ENCODE results near the gene CLRN1. TPM values are rescaled to one million over a fixed set of nuclear protein-coding genes. Genes with fewer than 3 reads are reported as not detected.

Gene CLRN1
- total RNA-seq, 3 donors from 2014 or later (not counting 1 experiment from before 2014, with no cell fraction given) = not detected

DNA sequence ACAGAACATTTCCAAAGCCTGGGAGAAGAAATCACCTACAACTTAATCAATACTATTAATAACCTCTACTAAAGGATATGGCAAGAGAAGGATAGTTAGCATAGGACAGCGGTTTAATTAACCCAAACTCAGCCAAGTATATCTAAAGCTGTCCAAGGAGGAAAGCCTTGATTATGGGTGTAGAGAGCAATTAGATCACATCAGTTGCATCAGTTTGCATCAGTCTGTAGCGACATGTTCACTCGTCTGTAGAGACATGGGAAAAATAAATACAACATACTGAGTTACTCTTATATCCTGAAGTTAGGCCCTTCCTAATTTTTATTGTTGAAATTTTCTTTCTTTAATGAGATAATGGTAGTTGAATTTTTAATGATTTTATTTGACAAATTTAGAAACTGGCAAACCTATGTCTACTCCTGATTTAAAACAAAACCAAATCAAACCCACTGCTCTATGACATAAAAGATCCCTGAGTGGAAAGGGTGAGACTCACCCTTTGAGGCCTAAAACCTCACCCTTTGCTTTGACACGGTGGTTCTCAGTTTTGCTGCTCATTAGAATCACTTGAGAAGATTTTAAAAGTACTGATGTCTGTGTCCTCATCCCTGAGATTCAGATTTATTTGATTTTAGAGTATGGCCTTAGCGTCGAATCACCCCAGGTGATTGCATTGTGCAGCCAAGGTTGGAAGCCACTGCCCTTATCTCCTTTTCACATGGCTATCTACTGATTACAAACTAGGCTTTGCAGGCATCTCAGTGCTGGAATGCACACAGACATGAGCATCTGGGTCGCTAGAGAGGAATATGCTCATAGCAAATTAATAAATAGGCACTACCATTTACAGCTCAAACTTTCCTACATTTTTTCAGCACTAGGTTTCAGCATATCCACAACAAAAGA is 2.8 kb upstream of the CLRN1 start:
- TF ChIP-seq, protein P1, sequence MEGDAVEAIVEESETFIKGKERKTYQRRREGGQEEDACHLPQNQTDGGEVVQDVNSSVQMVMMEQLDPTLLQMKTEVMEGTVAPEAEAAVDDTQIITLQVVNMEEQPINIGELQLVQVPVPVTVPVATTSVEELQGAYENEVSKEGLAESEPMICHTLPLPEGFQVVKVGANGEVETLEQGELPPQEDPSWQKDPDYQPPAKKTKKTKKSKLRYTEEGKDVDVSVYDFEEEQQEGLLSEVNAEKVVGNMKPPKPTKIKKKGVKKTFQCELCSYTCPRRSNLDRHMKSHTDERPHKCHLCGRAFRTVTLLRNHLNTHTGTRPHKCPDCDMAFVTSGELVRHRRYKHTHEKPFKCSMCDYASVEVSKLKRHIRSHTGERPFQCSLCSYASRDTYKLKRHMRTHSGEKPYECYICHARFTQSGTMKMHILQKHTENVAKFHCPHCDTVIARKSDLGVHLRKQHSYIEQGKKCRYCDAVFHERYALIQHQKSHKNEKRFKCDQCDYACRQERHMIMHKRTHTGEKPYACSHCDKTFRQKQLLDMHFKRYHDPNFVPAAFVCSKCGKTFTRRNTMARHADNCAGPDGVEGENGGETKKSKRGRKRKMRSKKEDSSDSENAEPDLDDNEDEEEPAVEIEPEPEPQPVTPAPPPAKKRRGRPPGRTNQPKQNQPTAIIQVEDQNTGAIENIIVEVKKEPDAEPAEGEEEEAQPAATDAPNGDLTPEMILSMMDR (IDR thresholded peaks at IDR 0.05) = no peak
- intact Hi-C loops (cut with micrococcal nuclease) = no loop called here
- no peak overlapping the region for H3K27ac Mint-ChIP-seq
- DNase-seq (no peak), ATAC-seq (no peak)
- H3K27ac ChIP-seq (ENCODE audit: low read length) = no peak overlapping the region
- no peaks in the 10 kb centered on the region for H3K36me3 Mint-ChIP-seq
- no peaks in the 10 kb centered on the region for H3K9me3 Mint-ChIP-seq
- H3K27me3 ChIP-seq (ENCODE audit: control insufficient read depth, insufficient read depth, low read length) = no peaks in the 10 kb centered on the region
- no peak overlapping the region for H3K4me3 Mint-ChIP-seq
- peaks cover 3 to 14% of the 10 kb centered on the region in 2 donors for H3K27me3 Mint-ChIP-seq (ENCODE audit: low read depth in 2 of 2)
- 82% methylated on average over 4 of the region's 7 CpGs for WGBS (ENCODE audit: insufficient coverage)
- H3K4me3 ChIP-seq (ENCODE audit: low read length) = no peak overlapping the region
- no peaks in the 10 kb centered on the region for H3K36me3 ChIP-seq (ENCODE audit: control insufficient read depth, insufficient read depth, low read length)
- H3K9me3 ChIP-seq (ENCODE audit: control insufficient read depth, insufficient read depth, low read length) = no peaks in the 10 kb centered on the region
- H3K4me1 ChIP-seq (ENCODE audit: control insufficient read depth, insufficient read depth, low read length) = no peaks in the 10 kb centered on the region
- H3K4me1 Mint-ChIP-seq = no peaks in the 10 kb centered on the region

DNA sequence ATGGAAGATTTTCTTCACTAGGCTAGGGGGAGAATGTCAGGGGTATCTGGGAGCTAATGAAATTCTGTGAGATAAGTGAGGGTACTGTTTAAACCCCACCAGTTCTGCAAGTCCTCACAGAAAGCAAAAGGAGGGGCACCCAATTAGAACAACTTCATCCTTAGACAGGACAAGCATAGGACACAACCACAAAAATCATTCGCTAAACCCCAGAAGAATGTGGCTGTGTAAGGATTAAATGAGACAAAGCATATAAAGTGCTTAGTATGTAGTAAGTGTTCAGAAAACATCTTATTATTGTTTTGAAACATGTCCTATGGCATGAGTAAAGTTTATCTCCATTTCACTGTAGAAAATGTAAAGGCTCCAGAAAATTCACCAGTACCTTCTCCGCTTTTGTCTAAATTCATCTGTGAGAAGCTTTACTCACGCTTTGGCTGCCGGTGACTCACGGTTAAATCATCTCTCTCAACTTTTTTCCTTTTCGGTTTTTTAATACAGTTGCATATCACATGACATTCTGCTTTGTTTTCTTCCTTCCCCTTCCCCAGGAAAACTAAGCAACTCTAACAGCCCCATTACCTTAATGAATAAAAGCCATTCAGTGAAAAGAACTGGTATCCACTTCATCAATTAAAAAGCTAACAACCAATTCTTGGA is 1.7 kb downstream of the CLRN1 start:
- Mint-ChIP-seq H3K36me3 (no peaks in the 10 kb centered on the region), H3K4me1 (no peaks in the 10 kb centered on the region), H3K27ac (no peak overlapping the region), H3K27me3 (ENCODE audit: low read depth in 2 of 2) (no peaks in the 10 kb centered on the region), H3K4me3 (no peak overlapping the region), H3K9me3 (no peaks in the 10 kb centered on the region)
- Histone ChIP-seq H3K4me1 (ENCODE audit: control insufficient read depth, insufficient read depth, low read length) (no peaks in the 10 kb centered on the region), H3K27ac (ENCODE audit: low read length) (no peak overlapping the region), H3K9me3 (ENCODE audit: control insufficient read depth, insufficient read depth, low read length) (no peaks in the 10 kb centered on the region), H3K4me3 (ENCODE audit: low read length) (no peak overlapping the region), H3K27me3 (ENCODE audit: control insufficient read depth, insufficient read depth, low read length) (no peaks in the 10 kb centered on the region), H3K36me3 (ENCODE audit: control insufficient read depth, insufficient read depth, low read length) (no peaks in the 10 kb centered on the region)
- ATAC-seq = no peak
- intact Hi-C loops (cut with micrococcal nuclease) = no loop called here
- TF ChIP-seq, protein P1 (IDR thresholded peaks at IDR 0.05) = no peak
- WGBS (ENCODE audit: insufficient coverage) = 78% methylated on average over 5 of the region's 6 CpGs
- DNase-seq = no peak

DNA sequence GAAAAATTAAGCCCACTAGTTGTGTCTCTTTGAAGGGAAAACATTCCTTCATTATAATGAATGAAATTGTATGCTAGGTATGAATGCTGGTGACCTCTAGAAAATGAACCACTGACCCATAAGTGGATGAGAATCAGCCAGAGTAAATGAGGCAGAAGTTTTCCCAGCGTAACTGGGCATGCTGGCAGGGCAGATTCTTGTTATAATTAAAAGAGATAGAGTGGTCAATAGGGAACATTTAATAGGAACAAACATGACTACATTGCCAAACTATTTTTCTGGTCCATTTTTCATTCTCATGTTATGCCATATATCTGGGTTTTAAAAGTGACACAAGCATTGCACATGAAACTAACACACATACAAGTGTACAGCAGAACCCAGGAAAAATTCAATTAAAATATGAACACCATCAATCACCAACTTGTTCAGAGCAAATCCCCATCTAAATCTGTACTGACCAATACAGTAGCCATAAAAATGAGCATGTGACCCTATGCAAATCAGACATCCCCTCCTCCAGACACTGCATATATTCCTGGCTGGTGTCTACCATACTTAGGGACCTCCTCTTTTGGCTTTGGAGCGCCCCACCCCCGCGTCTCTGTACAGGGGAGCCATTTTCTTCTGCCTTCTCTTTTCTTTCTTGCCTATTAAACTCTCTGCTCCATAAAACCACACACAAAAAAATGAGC is 4.0 kb downstream of the CLRN1 start:
- H3K27me3 Mint-ChIP-seq (ENCODE audit: low read depth in 2 of 2) = peaks cover 0 to 5% of the 10 kb centered on the region in 2 donors
- no peaks in the 10 kb centered on the region for H3K9me3 Mint-ChIP-seq
- intact Hi-C loops (cut with micrococcal nuclease) = no loop called here
- no peak overlapping the region for H3K4me3 Mint-ChIP-seq
- Histone ChIP-seq H3K4me1 (ENCODE audit: control insufficient read depth, insufficient read depth, low read length) (no peaks in the 10 kb centered on the region), H3K36me3 (ENCODE audit: control insufficient read depth, insufficient read depth, low read length) (no peaks in the 10 kb centered on the region), H3K27me3 (ENCODE audit: control insufficient read depth, insufficient read depth, low read length) (no peaks in the 10 kb centered on the region), H3K27ac (ENCODE audit: low read length) (no peak overlapping the region), H3K9me3 (ENCODE audit: control insufficient read depth, insufficient read depth, low read length) (no peaks in the 10 kb centered on the region), H3K4me3 (ENCODE audit: low read length) (no peak overlapping the region)
- ATAC-seq (no peak), DNase-seq (no peak)
- TF ChIP-seq, protein P1 (IDR thresholded peaks at IDR 0.05) = no peak
- H3K4me1 Mint-ChIP-seq = no peaks in the 10 kb centered on the region
- no peak overlapping the region for H3K27ac Mint-ChIP-seq
- WGBS (ENCODE audit: insufficient coverage) = 96% methylated on average over 4 of the region's 4 CpGs
- H3K36me3 Mint-ChIP-seq = no peaks in the 10 kb centered on the region
